Mesothelial cell of epicardium (in vitro differentiated cells): ENCODE data around the gene SCYGR3. TPM values are rescaled to one million over a fixed set of nuclear protein-coding genes. Genes with fewer than 3 reads are reported as not detected.

Source experiments
- DNase-seq, 2 experiments: peaks; one replicate each; pipeline ENCODE4 v3.0.0; 2021; ENCODE audit warnings: low spot score in 2 of 2; ENCODE audit not compliant: unreplicated experiment in 2 of 2
- H3K27ac Mint-ChIP-seq: 2 replicates; pipeline ENCODE4 v1.8.0; 2021; ENCODE audit warnings: mixed read lengths
- H3K27me3 Mint-ChIP-seq: 2 replicates; pipeline ENCODE4 v1.8.0; 2021; ENCODE audit warnings: low read depth, mixed read lengths
- H3K36me3 Mint-ChIP-seq: 2 replicates; pipeline ENCODE4 v1.8.0; 2021; ENCODE audit warnings: mixed read lengths
- H3K4me1 Mint-ChIP-seq: 2 replicates; pipeline ENCODE4 v1.8.0; 2021; ENCODE audit warnings: mixed read lengths
- H3K4me3 Mint-ChIP-seq: 2 replicates; pipeline ENCODE4 v1.8.0; 2021; ENCODE audit warnings: mild to moderate bottlenecking, moderate library complexity, mixed read lengths
- H3K9me3 Mint-ChIP-seq: 2 replicates; pipeline ENCODE4 v1.8.0; 2021; ENCODE audit warnings: mixed read lengths
- CTCF ChIP-seq: fragments of 200-600 bp; sonication (generic); IDR thresholded peaks from one replicate; pipeline ENCODE4 v1.5.0; 2021; ENCODE audit warnings: antibody characterized with exemption; ENCODE audit not compliant: unreplicated experiment
- total RNA-seq: library from RNA; stranded (reverse); gene quantifications from 3 replicates; pipeline ENCODE4 v1.2.1, GENCODE V29; 2021

Gene SCYGR3
- total RNA-seq, 1 donor from 2014 or later = not detected

DNA sequence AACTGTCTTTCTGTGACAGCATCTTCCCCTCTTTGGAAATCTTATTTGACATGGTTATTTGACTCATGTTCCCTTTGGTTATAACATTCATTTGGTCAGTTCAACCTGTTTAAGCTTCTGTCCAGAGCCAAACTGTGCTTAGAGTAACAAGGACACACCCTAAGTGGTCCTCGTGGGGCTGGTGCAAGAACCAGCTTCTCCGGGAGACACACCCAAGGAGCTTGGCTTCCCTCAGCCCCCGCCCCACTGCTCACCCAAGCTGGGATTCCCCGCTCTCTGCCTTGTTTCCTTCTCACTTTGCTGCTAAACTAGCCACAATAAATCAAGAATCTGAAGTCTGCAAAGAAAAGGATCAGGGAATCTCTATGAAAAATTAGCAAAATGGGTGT, 1.4 kb downstream of the SCYGR3 start:
- Mint-ChIP-seq H3K9me3 (no peaks in the 10 kb centered on the region), H3K4me3 (no peak overlapping the region), H3K4me1 (no peaks in the 10 kb centered on the region), H3K36me3 (no peaks in the 10 kb centered on the region), H3K27me3 (peaks cover 6% of the 10 kb centered on the region), H3K27ac (no peak overlapping the region)
- DNase-seq = no peak
- TF ChIP-seq CTCF = no peak

DNA sequence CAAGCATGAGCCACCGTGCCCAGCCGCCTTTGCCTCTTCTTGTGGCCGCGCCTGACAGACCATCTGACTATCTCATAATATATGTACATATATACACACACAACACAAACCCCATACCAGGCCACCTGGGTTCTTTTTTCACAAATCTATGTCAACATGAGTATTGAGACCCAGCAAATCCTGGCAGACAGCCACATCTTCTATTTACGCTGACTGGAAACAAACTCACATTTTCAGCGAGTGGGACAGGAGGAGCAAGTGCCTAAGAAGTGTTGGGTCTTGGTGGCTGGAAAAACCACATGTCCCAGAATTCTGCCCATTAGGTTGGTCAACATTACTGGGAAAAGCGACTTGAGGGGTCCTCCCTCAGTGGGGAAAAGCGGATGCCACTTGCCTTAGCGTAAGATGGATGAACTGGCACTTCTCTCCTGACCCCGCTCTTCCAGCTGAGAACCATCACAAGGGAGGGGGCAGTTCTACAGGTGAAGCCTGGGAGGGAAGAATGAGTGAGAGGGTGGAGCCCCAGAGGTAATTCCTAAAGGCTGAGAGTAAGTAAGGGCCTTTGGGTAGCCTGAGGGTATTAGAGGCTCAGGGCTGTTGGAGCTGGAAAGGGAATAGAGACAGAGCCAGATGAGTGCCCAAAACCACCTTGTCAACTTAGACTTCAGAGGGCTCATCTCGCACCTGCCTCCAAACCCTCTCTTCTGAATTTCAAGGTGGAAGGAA, 1.9 kb downstream of the SCYGR3 start:
- peaks cover 6% of the 10 kb centered on the region for H3K27me3 Mint-ChIP-seq
- no peak overlapping the region for H3K4me3 Mint-ChIP-seq
- no peak overlapping the region for H3K27ac Mint-ChIP-seq
- no peaks in the 10 kb centered on the region for H3K9me3 Mint-ChIP-seq
- no peaks in the 10 kb centered on the region for H3K36me3 Mint-ChIP-seq
- no peaks in the 10 kb centered on the region for H3K4me1 Mint-ChIP-seq
- no peak for DNase-seq
- no peak for TF ChIP-seq CTCF

GRCh38 chr2:227610123-227610522, 4.5 kb downstream of the SCYGR3 start:
- no peaks in the 10 kb centered on the region for H3K4me1 Mint-ChIP-seq
- H3K27me3 Mint-ChIP-seq = no peaks in the 10 kb centered on the region
- H3K9me3 Mint-ChIP-seq = no peaks in the 10 kb centered on the region

DNA sequence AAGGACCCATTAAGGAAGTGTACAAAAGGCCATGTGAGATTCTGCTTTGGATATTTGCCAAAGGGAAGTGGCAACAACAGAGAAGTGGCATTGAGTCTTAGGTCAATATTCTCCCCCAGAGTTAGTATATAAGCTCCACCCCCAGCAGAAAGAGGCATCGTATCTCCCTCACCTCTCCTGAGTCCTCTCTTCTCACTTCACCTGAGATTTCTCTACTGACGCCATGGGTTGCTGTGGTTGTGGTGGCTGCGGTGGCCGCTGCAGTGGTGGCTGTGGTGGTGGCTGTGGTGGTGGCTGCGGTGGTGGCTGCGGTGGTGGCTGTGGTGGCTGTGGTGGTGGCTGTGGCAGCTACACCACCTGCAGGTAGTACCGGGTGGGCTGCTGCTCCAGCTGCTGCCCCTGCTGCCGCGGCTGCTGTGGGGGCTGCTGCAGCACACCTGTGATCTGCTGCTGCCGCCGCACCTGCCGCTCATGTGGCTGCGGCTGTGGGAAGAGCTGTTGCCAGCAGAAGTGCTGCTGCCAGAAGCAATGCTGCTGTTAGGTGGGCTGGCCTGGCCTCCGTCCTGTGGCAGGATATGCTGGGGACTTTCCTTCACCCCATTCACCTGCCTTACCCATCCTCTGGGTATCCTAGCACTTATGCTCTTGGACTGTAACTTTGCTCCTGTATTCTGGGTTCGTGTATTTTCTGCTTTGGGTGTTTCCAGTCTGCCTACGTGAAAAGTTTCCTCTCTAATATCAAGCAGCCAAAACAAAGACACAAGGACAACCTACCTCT, 5.9 kb downstream of the SCYGR3 start:
- H3K27me3 Mint-ChIP-seq = no peaks in the 10 kb centered on the region
- no peaks in the 10 kb centered on the region for H3K9me3 Mint-ChIP-seq
- no peak overlapping the region for H3K4me3 Mint-ChIP-seq
- TF ChIP-seq CTCF = no peak
- no peak for DNase-seq
- H3K36me3 Mint-ChIP-seq = no peaks in the 10 kb centered on the region
- H3K4me1 Mint-ChIP-seq = no peaks in the 10 kb centered on the region
- no peak overlapping the region for H3K27ac Mint-ChIP-seq

More at GRCh38 chr2:227610123-227610522, 4.5 kb downstream of the SCYGR3 start:
- H3K4me3 Mint-ChIP-seq = no peak overlapping the region
- H3K36me3 Mint-ChIP-seq = no peaks in the 10 kb centered on the region
- H3K27ac Mint-ChIP-seq = no peak overlapping the region
- TF ChIP-seq CTCF = no peak
- DNase-seq = no peak

DNA sequence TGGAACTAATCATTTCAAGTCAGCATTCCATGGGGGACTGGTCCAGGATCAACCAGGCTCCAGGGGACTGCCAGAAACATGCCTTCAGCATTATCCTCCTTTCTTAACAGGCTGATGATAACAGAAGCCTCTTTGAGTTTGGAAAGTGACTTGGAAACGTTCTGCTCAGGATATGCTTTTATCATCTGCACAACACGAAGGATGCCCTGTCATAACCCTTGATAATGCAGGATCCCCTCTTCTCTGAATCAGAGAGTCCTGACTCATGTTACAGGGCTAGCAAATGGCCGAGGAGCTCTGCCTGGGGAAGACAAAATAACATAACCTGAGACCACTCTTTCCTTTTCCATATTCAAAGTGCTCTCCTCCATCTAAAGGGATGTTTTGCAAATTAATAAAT, 6.7 kb downstream of the SCYGR3 start:
- Mint-ChIP-seq H3K4me3 (no peak overlapping the region), H3K9me3 (no peaks in the 10 kb centered on the region), H3K4me1 (no peaks in the 10 kb centered on the region), H3K36me3 (no peaks in the 10 kb centered on the region), H3K27me3 (no peaks in the 10 kb centered on the region), H3K27ac (no peak overlapping the region)
- no peak for DNase-seq
- no peak for TF ChIP-seq CTCF
